GDM1 (cell line): ENCODE measurements around the gene TBCEL.

Experiments
- DNase-seq: peaks from one replicate; lab custom pipeline; 2025; lab: John Stamatoyannopoulos, UW

The TBCEL gene

DNA sequence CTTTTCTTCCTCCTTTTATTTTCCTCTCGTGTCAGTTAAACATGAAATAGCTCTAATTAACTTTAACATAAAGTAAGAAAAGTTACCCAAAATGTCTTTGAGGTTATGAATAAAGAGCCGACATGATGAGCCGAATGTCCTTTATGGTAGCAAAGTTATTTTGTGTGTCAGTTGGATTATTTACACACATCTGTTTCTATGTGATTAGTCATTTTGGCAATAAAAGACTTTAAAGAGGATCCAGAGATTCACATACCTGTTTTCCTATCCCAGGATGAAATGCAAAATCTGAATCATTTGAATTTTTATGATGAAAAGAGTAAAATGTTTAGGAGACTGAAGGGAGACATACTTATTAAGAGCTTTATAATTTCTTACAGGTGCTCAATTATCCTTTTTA, 43.1 kb downstream of the TBCEL start:
- no peak for DNase-seq

DNA sequence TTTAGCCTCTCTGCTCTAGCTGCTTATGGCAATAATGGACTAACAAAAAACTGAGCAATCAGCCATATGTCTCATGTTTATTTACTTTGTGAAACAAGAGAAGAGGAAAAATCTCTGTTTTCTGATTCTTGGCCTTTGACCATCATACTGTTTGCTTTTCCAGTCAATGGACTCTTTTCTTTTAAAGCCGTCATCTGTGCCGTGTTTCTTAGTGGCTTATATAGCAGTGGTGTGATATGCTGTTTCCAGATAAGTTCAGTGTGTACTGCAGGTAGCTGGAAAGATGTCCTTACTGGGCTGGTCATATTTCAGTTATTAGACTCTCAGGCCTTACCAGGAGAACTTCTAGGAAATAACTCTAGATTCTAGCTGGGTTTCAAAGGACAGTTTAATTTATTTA, 43.6 kb downstream of the TBCEL start:
- no peak for DNase-seq

DNA sequence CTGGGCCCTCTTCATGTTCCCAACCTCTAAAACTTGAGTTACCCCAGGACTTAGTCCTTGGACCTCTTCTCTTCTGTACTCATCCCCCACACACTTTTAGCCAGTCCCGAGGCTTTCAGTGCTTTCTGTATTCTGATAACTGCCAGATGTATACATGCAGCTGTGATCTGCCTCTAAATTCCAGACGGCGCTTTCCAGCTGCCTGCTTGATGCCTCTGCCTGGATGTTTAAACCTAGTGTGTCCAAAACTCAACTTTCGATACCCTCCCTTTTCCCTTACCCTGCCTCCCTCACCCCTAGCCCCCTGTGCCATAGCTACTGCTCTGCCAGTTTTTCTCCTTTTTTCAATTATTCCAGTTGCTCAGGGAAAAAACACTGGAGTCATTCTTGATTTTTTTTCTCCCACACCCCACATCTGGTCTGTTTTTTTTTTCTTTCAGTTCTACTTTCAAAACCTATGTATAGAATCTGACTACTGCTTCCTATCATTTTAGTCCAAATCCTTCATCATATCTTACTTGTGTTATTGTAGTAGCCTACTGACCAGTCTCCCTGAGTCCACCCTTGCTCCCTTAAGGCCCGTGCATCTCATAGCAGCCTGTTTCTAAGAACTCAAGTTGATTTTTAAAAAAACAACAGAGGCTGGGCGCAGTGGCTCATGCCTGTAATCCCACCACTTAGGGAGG, 44.2 kb downstream of the TBCEL start:
- no peak for DNase-seq

DNA sequence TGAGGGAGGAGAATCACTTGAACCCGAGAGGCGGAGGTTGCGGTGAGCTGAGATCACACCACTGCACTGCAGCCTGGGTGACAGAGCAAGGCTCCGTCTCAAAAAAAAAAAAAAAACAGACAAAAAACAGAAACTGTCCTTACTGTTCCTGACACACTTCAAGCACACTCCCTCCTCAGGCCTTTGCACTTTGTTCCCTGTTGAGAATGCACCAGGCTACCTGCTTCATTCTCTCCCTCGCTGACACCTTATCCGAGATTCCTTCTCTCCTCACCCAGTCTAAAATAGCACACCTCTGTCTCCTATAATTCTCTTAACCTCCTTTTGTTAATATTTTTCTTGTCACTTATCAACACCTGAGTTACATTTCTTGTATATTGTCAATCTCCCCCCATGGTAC, 44.9 kb downstream of the TBCEL start:
- no peak for DNase-seq

DNA sequence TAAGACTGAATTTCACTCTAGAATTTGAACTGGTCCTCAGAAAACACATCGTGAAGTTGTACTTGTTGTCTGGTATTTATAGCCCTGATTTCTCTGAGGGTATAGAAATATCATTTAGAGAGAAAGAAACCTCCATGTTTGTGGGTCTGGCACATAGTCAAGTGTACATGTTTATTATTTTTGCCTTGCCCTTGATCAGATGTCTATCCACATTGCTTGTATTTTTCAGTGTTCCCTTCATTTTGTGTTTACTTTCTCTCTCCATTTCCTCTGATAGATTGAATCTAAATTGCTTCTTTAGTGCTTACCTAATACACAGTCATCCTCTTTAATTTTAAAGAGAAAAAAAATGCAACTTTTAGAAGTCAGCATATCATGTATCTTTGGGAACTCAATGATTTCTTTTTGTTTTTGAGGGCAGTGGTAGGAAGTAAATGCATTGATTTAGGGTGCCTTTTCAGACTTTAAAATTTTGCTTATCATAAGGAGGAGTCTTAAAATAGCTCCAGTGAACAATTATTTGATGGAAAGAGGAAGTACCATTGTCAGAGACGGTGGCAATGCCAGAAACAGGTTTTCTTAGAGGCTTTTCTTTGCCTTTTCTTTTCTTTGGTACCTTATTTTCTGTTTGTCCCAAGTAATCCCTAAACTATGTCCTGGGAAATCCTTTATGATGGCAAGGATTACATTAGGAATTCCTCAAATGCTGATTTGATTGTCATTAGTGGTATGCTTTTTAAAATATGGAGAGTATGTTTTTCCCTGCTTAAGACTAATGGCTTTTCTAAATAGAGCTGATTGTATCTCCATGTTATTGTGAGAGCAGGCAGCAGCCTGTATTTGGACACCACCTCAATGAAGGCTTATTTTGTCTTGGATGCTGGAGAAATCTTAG, 47.3 kb downstream of the TBCEL start:
- DNase-seq, result no peak

DNA sequence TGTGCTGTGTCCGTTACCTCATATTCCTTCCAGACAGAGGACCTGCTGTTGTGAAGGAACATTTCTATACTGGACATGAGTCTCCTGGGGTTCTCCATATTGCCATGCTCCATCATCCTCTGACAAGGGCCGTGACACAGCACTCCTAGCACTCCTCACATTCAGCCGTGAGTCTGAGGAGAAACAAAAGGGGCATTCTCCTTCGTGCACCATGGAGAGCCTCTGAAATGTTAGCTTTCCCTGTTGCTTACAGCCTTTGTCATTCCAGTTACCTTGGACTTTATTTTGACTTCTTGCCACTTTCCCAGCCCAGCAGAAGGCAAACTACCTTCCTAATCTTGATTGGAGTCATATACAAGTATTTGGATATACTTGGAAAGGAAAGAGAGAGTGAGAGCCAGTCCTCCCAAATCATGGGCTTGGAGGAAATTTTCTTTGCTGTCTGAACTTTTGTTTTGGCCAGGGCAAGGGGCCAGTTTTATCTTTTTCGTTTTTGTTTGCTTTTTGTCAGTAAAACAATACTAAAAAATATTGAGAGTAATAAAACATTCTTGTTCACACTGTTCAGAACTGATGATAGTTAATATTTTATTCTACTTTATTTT, 48.0 kb downstream of the TBCEL start:
- DNase-seq, result no peak

DNA sequence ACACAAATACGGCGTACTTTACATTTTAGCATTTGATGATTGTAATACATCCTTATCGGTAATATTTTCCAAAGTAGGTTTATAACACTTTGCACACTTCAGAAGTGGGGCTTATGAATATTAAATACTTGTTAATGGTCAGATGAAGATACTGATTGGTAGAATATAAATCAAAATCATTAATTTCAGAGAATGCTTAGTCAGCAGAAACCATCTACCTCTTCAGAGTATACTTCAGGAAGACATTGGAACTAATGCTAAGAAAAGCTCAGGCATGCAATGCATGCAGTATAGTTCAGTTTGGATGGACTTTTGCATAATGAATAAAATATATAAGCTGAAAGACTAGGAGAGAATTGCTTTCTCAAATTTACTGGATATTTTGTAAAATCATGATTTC, 57.4 kb downstream of the TBCEL start:
- DNase-seq, result no peak

DNA sequence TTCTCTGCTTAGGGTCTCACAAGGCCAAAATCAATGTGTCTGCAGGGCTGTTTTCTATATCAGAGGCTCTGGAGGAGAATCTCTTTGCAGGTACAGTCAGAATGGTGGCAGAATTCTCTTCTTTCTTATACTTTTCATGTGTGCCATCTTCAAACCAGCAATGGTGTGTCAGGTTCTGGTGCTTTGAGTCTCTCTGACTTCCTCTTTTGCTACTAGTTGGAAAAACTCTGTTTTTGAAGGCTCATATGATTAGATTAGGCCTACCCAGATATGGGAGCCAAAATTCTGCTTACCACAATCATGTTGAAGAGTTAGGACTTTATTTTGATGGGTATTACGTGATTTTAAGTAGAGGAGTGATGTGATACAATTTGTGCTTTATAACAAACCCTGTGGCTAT, 58.3 kb downstream of the TBCEL start:
- no peak for DNase-seq

DNA sequence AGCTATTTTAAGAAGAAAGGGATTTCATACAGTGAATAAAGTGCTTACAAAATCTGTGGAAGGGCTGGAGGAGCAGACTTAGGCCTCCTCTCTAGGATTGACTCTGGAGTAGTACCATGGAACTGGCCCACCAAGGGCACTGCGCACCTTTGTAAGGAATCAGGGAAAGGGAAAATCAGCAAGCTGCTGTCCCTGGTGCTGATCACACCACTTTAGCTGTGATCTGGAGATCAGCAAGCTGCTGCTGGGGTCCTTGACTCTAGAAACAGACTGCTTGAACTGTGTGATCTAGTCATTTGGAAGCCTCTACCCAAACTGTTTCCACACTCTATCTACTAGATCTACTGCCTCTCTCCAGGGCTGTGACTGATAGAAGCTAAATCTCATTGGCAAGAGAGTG, 58.8 kb downstream of the TBCEL start:
- DNase-seq, result no peak

DNA sequence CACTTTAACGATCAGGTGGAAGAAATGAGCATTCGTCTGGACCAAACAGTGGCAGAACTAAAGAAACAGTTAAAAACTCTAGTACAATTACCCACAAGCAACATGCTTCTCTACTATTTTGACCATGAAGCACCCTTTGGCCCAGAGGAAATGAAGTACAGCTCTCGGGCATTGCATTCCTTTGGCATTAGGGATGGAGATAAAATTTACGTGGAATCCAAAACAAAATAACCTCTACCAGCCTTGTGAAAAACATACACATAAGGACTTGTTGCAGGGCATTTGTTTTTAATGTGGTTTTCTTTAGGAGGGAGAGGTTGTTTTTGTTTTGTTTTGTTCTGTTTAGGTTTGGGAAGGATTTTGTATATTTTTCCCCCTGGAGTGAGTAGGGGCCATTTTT, 63.0 kb downstream of the TBCEL start:
- no peak for DNase-seq

DNA sequence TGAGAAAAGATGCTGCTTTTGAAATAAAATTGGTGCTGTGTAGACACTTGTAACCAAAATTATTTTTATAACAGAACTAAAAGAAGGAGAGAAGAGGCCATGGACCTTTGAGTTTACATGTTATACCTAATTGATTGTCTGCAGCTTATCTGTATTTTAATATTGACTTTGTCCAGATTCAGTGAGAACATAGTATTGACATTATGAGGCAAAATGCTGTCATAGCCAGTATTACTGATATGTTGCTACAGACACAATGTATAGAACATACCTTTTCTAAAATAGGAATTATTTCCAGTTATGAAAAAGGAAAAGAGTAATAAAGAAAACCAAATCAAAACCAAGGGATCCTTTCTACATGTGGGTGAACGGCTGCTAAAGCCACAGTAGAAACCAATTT, 65.7 kb downstream of the TBCEL start:
- DNase-seq, result no peak

DNA sequence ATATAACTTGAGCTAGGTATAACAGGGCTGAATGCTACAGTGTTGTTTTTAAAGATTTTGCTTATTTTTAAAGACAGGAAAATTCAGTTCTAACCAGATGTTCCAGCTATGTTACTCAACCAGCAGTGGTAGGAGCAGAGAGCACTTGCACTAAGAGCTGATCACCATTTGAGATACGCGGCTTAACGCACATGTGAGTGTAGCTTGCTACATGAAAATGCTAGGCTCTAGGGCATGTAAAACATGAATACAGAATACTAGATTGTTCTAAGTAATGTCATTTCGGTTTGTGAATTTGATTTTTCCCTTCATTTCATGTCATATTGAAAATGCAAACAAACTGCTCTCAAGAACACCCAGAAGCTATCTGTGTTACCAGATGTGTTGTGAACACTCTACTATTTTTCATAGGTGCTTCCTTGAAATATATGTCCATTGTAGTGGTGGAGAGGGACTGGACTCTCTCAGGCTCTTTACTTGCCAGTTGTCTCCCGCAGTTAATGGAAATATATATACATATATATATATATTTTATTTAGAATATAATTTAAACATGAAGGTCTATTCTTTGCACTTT, 66.3 kb downstream of the TBCEL start:
- no peak for DNase-seq

DNA sequence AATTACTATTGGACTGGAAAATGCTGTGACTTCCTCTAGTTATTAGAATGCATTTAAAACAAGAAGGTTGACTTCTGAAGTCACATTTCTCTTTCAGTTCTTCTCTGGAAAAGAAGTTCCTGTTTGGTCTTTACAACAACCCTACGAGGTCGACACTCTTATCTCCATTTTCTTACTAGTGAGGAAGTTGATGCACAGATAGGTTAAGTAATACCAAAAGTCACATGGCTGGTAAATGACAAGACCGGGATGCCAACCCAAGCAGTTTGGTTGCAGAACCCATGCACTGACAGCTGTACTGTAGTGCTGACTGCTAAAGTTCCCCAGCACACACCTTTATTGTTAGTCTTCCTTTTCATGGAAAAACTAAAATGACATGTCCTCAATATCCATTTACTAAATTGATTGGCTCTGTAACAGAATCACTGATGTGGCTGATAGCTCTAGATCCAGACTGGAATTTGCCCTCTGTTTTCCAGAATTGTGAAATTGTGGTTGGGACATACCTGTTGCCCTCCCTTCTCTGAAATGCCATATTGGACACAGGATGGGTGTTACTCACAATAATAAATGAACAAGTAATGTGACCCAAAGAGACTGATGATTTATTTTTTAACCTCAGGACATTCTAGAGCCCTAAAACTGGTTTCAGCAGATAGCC, 67.7 kb downstream of the TBCEL start:
- no peak for DNase-seq

DNA sequence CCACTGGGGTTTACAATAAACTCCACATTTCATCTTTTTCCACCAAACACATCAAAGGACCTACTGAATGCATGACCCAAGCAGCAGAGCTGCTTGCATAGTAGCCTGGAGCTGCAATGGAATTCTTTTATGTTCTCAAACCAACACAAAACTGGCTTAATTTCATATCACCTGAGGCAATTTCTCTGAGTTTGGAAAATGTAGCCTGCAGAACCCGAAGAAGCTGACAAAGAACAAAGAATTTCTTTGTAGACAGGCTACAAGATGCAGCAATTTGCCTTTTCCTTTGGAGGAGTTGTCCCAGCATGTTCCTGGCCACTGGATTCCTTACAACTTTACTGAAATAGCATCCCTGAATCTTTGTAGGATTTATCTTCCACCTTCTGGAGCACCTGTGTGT, 71.7 kb downstream of the TBCEL start:
- DNase-seq, result no peak

DNA sequence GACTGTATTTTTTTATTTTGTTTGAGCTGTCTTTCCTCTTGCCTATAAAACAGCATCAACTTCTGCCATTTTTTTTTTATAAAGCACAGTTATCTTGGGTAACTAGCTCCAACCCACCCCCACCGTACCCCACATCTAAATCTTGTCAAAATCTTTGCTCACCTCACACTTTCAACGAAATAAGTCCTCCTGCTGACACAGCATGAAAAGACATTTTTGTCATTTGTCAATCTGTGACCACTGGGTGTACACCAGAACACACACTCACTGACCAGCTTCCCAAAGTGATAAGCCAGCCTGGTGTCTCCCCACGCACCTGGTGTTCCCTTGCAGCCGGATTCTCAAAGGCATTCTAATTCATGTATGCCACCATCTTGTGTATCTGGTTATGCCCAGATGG, 75.5 kb downstream of the TBCEL start:
- no peak for DNase-seq

DNA sequence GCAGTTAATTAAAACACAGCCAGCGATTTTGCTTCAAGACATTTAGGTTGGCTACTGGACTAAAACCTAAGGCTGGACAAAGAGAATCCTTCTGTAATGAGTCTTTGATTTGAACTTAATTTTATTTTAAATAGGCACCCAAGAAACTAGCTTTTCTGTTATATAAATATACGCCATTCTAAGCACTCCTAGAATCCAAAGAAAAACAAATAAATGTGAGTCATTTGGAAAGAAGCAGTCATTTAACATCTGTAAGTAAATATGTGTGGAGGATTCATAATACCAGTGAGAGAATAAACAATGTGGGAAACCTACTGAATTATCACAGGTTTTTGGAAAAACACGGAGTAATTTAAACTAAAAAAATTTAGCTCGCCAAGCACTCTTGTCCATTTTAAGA, 76.0 kb downstream of the TBCEL start:
- DNase-seq, result no peak

DNA sequence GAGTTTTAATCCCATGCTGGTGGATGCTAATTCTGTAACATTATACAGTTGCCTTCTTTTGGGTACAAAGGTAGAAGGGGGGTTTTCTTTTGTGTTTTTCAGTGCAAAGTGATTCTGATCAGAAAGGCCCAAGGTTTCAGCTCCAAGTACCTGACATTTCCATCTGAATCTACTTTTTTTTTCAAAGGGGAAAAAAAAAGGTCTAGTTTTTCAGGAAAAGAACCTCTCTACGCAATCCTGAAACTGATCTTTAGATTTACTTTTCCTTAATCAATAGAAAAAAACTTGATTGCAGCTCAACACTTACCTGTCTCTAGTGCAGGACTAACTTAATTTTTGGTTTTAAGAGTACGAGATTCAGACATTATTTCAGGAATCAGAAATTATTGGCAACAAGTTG, 77.0 kb downstream of the TBCEL start, which contains the start of gene TECTA:
TSS of gene TECTA (plus strand) at position 301 of the 400 bp plus-strand sequence. CDS start 1,423 bp downstream, outside the sequence.
- DNase-seq, result no peak

DNA sequence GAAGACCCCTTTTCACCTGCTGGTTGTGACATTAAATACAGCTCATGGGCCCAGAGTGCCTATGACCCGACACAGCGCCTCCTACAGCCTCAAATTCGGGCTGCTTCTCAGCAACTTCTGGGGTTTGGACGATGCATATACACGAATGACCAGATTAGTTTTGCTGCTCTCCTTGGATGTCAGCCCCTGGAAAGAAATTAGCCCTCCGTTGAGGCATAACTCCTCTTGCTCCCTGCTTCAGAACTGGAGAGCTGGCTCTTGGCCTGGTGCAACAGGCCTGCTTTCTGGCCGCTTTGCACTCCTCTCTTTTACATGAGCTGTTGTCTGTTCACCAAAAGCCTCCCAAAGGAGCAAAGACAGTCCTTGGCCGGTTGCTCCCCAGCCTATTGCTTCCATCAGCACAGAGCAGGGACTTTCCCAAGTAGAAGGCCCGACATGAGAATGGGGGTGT, 80.4 kb downstream of the TBCEL start:
- DNase-seq, result no peak

DNA sequence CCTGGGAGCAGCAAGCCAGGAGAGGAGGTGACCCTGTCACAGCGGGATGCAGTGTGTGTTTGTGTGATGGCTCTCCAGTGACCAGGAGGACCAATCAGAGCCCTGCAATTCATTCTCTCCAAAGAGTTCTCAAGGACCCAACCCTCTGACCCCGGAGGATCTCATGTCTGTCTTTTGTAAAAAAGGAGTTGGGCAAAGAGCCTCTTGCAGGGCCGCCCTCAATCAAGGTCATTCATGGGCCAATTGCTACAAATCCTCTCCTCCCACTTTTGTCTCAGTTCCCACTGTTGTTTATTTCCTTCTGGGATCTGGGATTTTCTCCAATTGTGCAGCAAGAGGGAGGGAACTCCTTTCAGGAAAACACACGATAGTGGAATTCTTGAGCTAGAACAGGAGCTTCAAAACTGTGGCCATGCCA, 81.2 kb downstream of the TBCEL start:
- no peak for DNase-seq

DNA sequence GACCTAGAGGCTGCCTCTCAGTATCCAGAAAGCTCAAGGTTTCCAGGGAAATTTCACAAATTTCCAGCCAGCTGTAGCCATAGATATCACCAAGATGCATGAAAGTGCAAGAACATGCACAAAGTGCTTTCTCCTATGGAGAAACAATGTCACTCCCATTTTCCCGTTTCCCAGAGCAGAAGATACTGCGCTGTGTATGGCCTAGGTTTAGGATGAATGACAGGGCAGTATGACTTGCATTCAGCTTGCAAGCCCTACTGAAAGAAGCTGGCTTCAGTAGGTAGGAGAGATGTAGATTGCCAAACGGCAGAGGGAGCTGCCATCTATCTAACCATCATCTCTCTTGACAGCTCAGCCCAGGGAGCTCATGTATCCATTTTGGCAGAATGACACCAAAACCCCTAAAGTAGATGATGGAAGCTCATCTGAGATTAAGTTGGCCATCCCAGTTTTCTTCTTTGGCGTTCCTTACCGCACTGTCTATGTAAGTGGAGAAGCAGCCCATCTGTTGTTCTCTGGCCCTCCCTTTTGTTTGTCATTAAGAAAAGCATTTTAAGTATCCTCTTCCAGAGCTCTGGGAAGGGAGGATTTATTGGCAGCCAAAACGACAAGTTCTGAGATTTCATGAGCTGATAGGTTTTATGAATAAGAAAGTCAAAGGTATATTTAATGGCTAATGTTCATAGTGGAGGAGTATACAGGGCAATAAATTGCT, 81.7 kb downstream of the TBCEL start:
- DNase-seq, result no peak

DNA sequence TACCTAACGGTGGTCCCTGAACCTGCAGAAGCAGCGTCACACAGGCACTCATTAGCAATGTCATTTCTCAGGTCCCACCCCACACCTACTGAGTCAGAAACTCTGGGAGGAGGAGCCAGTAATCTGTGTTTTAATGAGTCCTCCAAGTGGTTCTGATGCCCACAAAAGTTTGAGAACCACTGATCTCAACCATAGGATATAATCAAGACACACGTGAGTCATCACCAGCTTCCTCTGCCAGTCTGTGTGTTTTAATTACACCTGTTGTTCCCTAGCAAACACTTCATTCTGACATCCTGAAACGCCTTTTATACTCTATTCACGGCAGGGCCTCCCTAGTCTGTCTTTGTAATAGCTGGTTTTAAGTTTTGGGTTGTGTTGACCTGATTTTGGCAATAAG, 82.9 kb downstream of the TBCEL start:
- DNase-seq, result no peak
